Subcutaneous adipose tissue (tissue), 4 donors: ENCODE data around the gene SOBP. TPM values are rescaled to one million over a fixed set of nuclear protein-coding genes. Genes with fewer than 3 reads are reported as not detected.

Source experiments
- total RNA-seq, 4 donors: library from RNA; depleted of rRNA; stranded (reverse); fragments of >200 nt; gene quantifications; one replicate each; pipeline ENCODE4 v1.1.0, GENCODE V29; 2016
- TF ChIP-seq, protein P1 (sequence below): fragments of 450-650 bp; IDR thresholded peaks from one replicate; pipeline ENCODE4 v1.5.1; 2016; ENCODE audit warnings: low read depth, mild to moderate bottlenecking, control low read depth, antibody characterized with exemption, moderate library complexity

Gene SOBP
- total RNA-seq, 4 donors from 2014 or later, result 4.0 to 7.5 (median 5.5) TPM

DNA sequence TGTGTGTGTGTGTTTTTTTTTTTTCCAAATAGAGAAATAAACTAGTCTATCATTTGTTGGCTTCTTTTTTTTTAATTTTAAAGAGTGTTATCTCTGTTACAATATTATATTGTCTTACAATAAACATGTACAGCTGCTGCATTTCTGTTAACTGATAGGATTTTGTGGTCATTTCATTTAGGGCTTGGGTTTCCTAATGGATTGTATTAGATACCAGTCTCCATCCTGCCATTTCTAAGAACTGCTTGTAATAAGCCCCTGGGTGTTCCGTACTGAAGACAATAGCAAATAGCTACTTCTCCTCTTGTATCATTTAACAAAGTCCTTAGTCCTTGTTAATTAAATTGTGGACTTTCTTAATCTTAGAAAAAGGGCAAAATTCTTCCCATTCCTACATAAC is 45.7 kb downstream of the SOBP start:
- TF ChIP-seq, protein P1, sequence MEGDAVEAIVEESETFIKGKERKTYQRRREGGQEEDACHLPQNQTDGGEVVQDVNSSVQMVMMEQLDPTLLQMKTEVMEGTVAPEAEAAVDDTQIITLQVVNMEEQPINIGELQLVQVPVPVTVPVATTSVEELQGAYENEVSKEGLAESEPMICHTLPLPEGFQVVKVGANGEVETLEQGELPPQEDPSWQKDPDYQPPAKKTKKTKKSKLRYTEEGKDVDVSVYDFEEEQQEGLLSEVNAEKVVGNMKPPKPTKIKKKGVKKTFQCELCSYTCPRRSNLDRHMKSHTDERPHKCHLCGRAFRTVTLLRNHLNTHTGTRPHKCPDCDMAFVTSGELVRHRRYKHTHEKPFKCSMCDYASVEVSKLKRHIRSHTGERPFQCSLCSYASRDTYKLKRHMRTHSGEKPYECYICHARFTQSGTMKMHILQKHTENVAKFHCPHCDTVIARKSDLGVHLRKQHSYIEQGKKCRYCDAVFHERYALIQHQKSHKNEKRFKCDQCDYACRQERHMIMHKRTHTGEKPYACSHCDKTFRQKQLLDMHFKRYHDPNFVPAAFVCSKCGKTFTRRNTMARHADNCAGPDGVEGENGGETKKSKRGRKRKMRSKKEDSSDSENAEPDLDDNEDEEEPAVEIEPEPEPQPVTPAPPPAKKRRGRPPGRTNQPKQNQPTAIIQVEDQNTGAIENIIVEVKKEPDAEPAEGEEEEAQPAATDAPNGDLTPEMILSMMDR, result no peak

- TF ChIP-seq, protein P1, result no peak
These were observed 46.5 kb downstream of the SOBP start for GRCh38 chr6:107536180-107536961.

GRCh38 chr6:107537559-107537958 is 47.6 kb downstream of the SOBP start:
- TF ChIP-seq, protein P1, result no peak

DNA sequence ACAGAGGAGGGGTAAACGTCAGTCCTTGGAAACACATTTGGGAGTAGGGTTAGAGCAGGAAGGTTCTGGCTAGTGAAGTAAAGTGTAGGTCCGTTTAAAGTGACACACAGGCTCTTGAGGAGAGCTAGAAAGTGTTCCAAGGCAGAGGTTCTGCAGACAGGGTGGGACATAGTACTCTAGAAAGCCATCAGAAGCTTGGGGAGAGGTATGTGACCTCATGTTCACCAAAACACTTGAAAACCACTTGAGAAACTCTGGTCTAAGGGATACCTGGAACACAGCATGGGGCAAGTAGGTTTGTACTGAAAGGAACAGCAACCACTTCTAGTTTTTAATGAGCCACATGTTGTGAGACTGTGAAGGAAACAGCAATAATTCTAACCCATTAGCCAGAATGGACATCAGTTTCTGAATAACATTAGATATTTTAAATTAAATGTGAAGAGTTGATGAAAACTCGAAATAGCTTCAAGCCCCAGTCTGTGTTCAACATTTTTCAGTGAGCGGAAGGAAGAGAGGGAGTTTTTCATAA is 49.0 kb downstream of the SOBP start:
- TF ChIP-seq, protein P1, result no peak

DNA sequence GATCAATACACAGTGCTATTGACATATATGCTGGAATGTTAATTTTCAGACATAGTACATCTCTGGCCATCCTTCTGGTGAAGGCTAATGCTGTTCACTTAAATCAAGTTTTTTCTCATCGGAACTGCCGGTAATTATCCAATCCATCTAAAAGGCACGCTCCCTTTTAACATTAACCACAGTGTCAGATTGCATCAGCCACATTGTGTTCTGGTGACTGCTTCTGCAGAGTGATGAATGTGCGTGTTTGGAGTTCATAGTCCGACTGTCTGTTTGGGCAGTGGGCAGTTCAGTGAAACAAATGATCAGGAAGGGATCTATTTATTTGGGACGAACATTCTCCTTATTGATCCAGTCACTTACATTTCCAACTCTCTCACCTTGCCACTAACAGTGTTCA is 49.5 kb downstream of the SOBP start:
- TF ChIP-seq, protein P1, result no peak

DNA sequence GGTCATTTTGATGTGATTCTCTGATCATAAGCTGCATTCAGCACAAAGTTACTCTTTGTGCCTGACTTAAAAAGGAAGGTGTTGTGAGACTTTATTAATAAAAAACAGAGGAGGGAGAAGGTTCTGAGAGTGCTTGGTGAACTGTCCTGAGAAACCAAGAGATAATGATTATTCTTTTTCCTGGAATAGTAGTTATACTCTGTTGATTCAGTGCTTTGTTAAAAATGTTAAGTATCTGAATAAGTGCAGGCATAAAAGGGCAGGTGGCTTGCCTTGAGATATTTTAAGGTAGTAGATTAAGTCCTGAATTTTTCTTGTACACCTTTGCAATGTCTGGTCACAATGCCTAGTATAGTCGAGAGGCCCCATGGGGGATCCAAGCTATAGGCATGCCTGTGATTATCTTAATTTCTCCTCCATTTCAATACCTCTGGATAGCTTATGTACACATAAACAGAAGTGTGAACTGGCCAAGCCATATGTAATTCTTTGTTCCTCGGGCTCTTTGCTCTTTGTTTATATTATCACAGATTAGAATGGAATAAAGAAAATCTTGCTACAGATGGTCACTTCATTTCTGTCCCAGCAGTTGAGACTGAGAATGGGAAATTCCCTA is 50.0 kb downstream of the SOBP start:
- TF ChIP-seq, protein P1, result no peak

- TF ChIP-seq, protein P1, result no peak
These were observed 50.5 kb downstream of the SOBP start for GRCh38 chr6:107540465-107540857.
